Measurements from ENCODE around the gene KCNQ5.
"Not testable (repeated sequence)": the region's sequence is repeated elsewhere in the genome, so short reads cannot be mapped to it uniquely, and the experiment has no call there.

KCNQ5 gene

GRCh38 chr6:72969666-72970065, 347.8 kb downstream of the KCNQ5 start:
- Histone ChIP-seq H3K4me3 (ENCODE audit: low read depth, low read length) (no peak overlapping the region), H3K27me3 (ENCODE audit: control insufficient read depth, insufficient read depth, low read length) (no peaks in the 10 kb centered on the region), H3K36me3 (ENCODE audit: control insufficient read depth, insufficient read depth, low read length) (no peaks in the 10 kb centered on the region), H3K4me1 (ENCODE audit: control insufficient read depth, insufficient read depth, low read length) (no peaks in the 10 kb centered on the region), H3K27ac (ENCODE audit: low read depth, low read length) (no peak overlapping the region), H3K9me3 (ENCODE audit: control insufficient read depth, insufficient read depth, low read length) (no peaks in the 10 kb centered on the region), H3K9ac (ENCODE audit: low read depth, low read length) (no peak overlapping the region)

- H3K9me3 ChIP-seq (ENCODE audit: control insufficient read depth, insufficient read depth, low read length): no peaks in the 10 kb centered on the region
- H3K4me3 ChIP-seq (ENCODE audit: low read depth, low read length): no peak overlapping the region
- H3K36me3 ChIP-seq (ENCODE audit: control insufficient read depth, insufficient read depth, low read length): no peaks in the 10 kb centered on the region
- no peaks in the 10 kb centered on the region for H3K4me1 ChIP-seq (ENCODE audit: control insufficient read depth, insufficient read depth, low read length)
- H3K9ac ChIP-seq (ENCODE audit: low read depth, low read length): no peak overlapping the region
- H3K27me3 ChIP-seq (ENCODE audit: control insufficient read depth, insufficient read depth, low read length): no peaks in the 10 kb centered on the region
- no peak overlapping the region for H3K27ac ChIP-seq (ENCODE audit: low read depth, low read length)
Measured at GRCh38 chr6:72972579-72972978, 350.7 kb downstream of the KCNQ5 start.

GRCh38 chr6:72974276-72974675, 352.4 kb downstream of the KCNQ5 start:
- Histone ChIP-seq H3K27ac (ENCODE audit: low read depth, low read length) (no peak overlapping the region), H3K4me1 (ENCODE audit: control insufficient read depth, insufficient read depth, low read length) (no peaks in the 10 kb centered on the region), H3K36me3 (ENCODE audit: control insufficient read depth, insufficient read depth, low read length) (no peaks in the 10 kb centered on the region), H3K9ac (ENCODE audit: low read depth, low read length) (no peak overlapping the region), H3K4me3 (ENCODE audit: low read depth, low read length) (no peak overlapping the region), H3K27me3 (ENCODE audit: control insufficient read depth, insufficient read depth, low read length) (no peaks in the 10 kb centered on the region), H3K9me3 (ENCODE audit: control insufficient read depth, insufficient read depth, low read length) (no peaks in the 10 kb centered on the region)

GRCh38 chr6:72975352-72975752, 353.5 kb downstream of the KCNQ5 start:
- H3K9me3 ChIP-seq (ENCODE audit: control insufficient read depth, insufficient read depth, low read length): no peaks in the 10 kb centered on the region
- H3K4me3 ChIP-seq (ENCODE audit: low read depth, low read length): no peak overlapping the region
- no peaks in the 10 kb centered on the region for H3K36me3 ChIP-seq (ENCODE audit: control insufficient read depth, insufficient read depth, low read length)
- H3K4me1 ChIP-seq (ENCODE audit: control insufficient read depth, insufficient read depth, low read length): no peaks in the 10 kb centered on the region
- no peak overlapping the region for H3K27ac ChIP-seq (ENCODE audit: low read depth, low read length)
- H3K27me3 ChIP-seq (ENCODE audit: control insufficient read depth, insufficient read depth, low read length): no peaks in the 10 kb centered on the region
- H3K9ac ChIP-seq (ENCODE audit: low read depth, low read length): no peak overlapping the region

- H3K9me3 ChIP-seq (ENCODE audit: control insufficient read depth, insufficient read depth, low read length): no peaks in the 10 kb centered on the region
- no peak overlapping the region for H3K9ac ChIP-seq (ENCODE audit: low read depth, low read length)
- no peaks in the 10 kb centered on the region for H3K36me3 ChIP-seq (ENCODE audit: control insufficient read depth, insufficient read depth, low read length)
- no peaks in the 10 kb centered on the region for H3K4me1 ChIP-seq (ENCODE audit: control insufficient read depth, insufficient read depth, low read length)
- no peak overlapping the region for H3K4me3 ChIP-seq (ENCODE audit: low read depth, low read length)
- no peak overlapping the region for H3K27ac ChIP-seq (ENCODE audit: low read depth, low read length)
- H3K27me3 ChIP-seq (ENCODE audit: control insufficient read depth, insufficient read depth, low read length): no peaks in the 10 kb centered on the region
Measured at GRCh38 chr6:72976484-72976883, 354.6 kb downstream of the KCNQ5 start.

GRCh38 chr6:72977114-72977513, 355.2 kb downstream of the KCNQ5 start:
- Histone ChIP-seq H3K4me3 (ENCODE audit: low read depth, low read length) (no peak overlapping the region), H3K27ac (ENCODE audit: low read depth, low read length) (no peak overlapping the region), H3K9me3 (ENCODE audit: control insufficient read depth, insufficient read depth, low read length) (no peaks in the 10 kb centered on the region), H3K4me1 (ENCODE audit: control insufficient read depth, insufficient read depth, low read length) (no peaks in the 10 kb centered on the region), H3K9ac (ENCODE audit: low read depth, low read length) (no peak overlapping the region), H3K36me3 (ENCODE audit: control insufficient read depth, insufficient read depth, low read length) (no peaks in the 10 kb centered on the region), H3K27me3 (ENCODE audit: control insufficient read depth, insufficient read depth, low read length) (no peaks in the 10 kb centered on the region)

- H3K4me1 ChIP-seq (ENCODE audit: control insufficient read depth, insufficient read depth, low read length); H3K27me3 ChIP-seq (ENCODE audit: control insufficient read depth, insufficient read depth, low read length); H3K36me3 ChIP-seq (ENCODE audit: control insufficient read depth, insufficient read depth, low read length); H3K27ac ChIP-seq (ENCODE audit: low read depth, low read length); H3K4me3 ChIP-seq (ENCODE audit: low read depth, low read length); H3K9me3 ChIP-seq (ENCODE audit: control insufficient read depth, insufficient read depth, low read length); H3K9ac ChIP-seq (ENCODE audit: low read depth, low read length): not testable (repeated sequence)
Measured at GRCh38 chr6:72978808-72979207, 356.9 kb downstream of the KCNQ5 start.

GRCh38 chr6:72984189-72984831, 362.4 kb downstream of the KCNQ5 start:
- H3K4me3 ChIP-seq (ENCODE audit: low read depth, low read length); H3K4me1 ChIP-seq (ENCODE audit: control insufficient read depth, insufficient read depth, low read length); H3K9ac ChIP-seq (ENCODE audit: low read depth, low read length); H3K36me3 ChIP-seq (ENCODE audit: control insufficient read depth, insufficient read depth, low read length); H3K27me3 ChIP-seq (ENCODE audit: control insufficient read depth, insufficient read depth, low read length); H3K9me3 ChIP-seq (ENCODE audit: control insufficient read depth, insufficient read depth, low read length); H3K27ac ChIP-seq (ENCODE audit: low read depth, low read length): not testable (repeated sequence)

GRCh38 chr6:72984981-72985665, 363.3 kb downstream of the KCNQ5 start:
- H3K4me3 ChIP-seq (ENCODE audit: low read depth, low read length): no peak overlapping the region
- no peaks in the 10 kb centered on the region for H3K27me3 ChIP-seq (ENCODE audit: control insufficient read depth, insufficient read depth, low read length)
- no peaks in the 10 kb centered on the region for H3K4me1 ChIP-seq (ENCODE audit: control insufficient read depth, insufficient read depth, low read length)
- H3K9ac ChIP-seq (ENCODE audit: low read depth, low read length): no peak overlapping the region
- no peak overlapping the region for H3K27ac ChIP-seq (ENCODE audit: low read depth, low read length)
- no peaks in the 10 kb centered on the region for H3K36me3 ChIP-seq (ENCODE audit: control insufficient read depth, insufficient read depth, low read length)
- H3K9me3 ChIP-seq (ENCODE audit: control insufficient read depth, insufficient read depth, low read length): peaks cover 3% of the 10 kb centered on the region; the same call in 1 of the 2 replicates

GRCh38 chr6:72987301-72987700, 365.4 kb downstream of the KCNQ5 start:
- H3K9ac ChIP-seq (ENCODE audit: low read depth, low read length): no peak overlapping the region
- H3K9me3 ChIP-seq (ENCODE audit: control insufficient read depth, insufficient read depth, low read length): peaks cover 3% of the 10 kb centered on the region; the same call in 1 of the 2 replicates
- no peak overlapping the region for H3K27ac ChIP-seq (ENCODE audit: low read depth, low read length)
- no peaks in the 10 kb centered on the region for H3K36me3 ChIP-seq (ENCODE audit: control insufficient read depth, insufficient read depth, low read length)
- H3K4me3 ChIP-seq (ENCODE audit: low read depth, low read length): no peak overlapping the region
- H3K4me1 ChIP-seq (ENCODE audit: control insufficient read depth, insufficient read depth, low read length): no peaks in the 10 kb centered on the region
- no peaks in the 10 kb centered on the region for H3K27me3 ChIP-seq (ENCODE audit: control insufficient read depth, insufficient read depth, low read length)

GRCh38 chr6:72999995-73000394, 378.1 kb downstream of the KCNQ5 start:
- no peak overlapping the region for H3K4me3 ChIP-seq (ENCODE audit: low read depth, low read length)
- H3K9me3 ChIP-seq (ENCODE audit: control insufficient read depth, insufficient read depth, low read length): no peaks in the 10 kb centered on the region
- H3K27me3 ChIP-seq (ENCODE audit: control insufficient read depth, insufficient read depth, low read length): no peaks in the 10 kb centered on the region
- no peaks in the 10 kb centered on the region for H3K4me1 ChIP-seq (ENCODE audit: control insufficient read depth, insufficient read depth, low read length)
- no peaks in the 10 kb centered on the region for H3K36me3 ChIP-seq (ENCODE audit: control insufficient read depth, insufficient read depth, low read length)
- no peak overlapping the region for H3K9ac ChIP-seq (ENCODE audit: low read depth, low read length)
- no peak overlapping the region for H3K27ac ChIP-seq (ENCODE audit: low read depth, low read length)

Data from HUES48 (cell line).